Endothelial cell of umbilical vein (primary cell): ENCODE data around the gene RSBN1. TPM values are rescaled to one million over a fixed set of nuclear protein-coding genes. Genes with fewer than 3 reads are reported as not detected.

Experiments used
- BruUV-seq: library from RNA; stranded (reverse); fragments of 400-500 nt; replicated peaks from 2 replicates; lab custom pipeline; 2021; lab: Mats Ljungman, UMichigan
- CTCF ChIA-PET: fragments of 300-600, 350-600 bp; sonication (Branson Sonifier 250); formaldehyde crosslinking; loops from one replicate; lab custom pipeline; 2021; ENCODE audit warnings: antibody characterized with exemption, inconsistent platforms; lab: Charles Lee
- POLR2A ChIA-PET: fragments of 300-600, 350-600 bp; sonication (Branson Sonifier 250); formaldehyde crosslinking; loops from one replicate; lab custom pipeline; 2021; ENCODE audit warnings: antibody characterized with exemption, inconsistent platforms; lab: Charles Lee
- DNase-seq: peaks from one replicate; pipeline ENCODE4 v3.0.0-alpha.2; 2011; ENCODE audit warnings: low read depth, low spot score
- FAIRE-seq: peaks from 2 replicates; lab custom pipeline; 2011; peaks lifted over from hg19 to GRCh38; lab: Jason Lieb, UNC
- H2AFZ ChIP-seq: 2 replicates; pipeline ENCODE4 v1.6.0; 2012; ENCODE audit warnings: low read depth, low read length, control low read depth, inconsistent platforms
- H3K27ac ChIP-seq: 2 replicates; pipeline ENCODE4 v1.5.1; 2011; ENCODE audit warnings: low read depth, mild to moderate bottlenecking, control low read depth, low read length, moderate library complexity; ENCODE audit not compliant: insufficient read depth
- H3K27me3 ChIP-seq, 2 experiments: 2 replicates each; pipeline versions ENCODE4 v1.6.0 to v1.6.1; 2011; ENCODE audit warnings: low read length in 2 of 2, mixed read lengths in 1 of 2; ENCODE audit not compliant: control insufficient read depth in 2 of 2, insufficient read depth in 2 of 2
- H3K36me3 ChIP-seq, 2 experiments: 2 replicates in 1 of 2; 3 replicates in 1 of 2; pipeline ENCODE4 v1.5.1; 2011; ENCODE audit warnings: low read length in 2 of 2, mild to moderate bottlenecking in 1 of 2, moderate library complexity in 1 of 2; ENCODE audit not compliant: control insufficient read depth in 2 of 2, insufficient read depth in 2 of 2; ENCODE audit errors: extremely low read depth in 1 of 2
- H3K4me1 ChIP-seq: 3 replicates; pipeline ENCODE4 v1.5.1; 2011; ENCODE audit warnings: mild to moderate bottlenecking, low read length; ENCODE audit not compliant: control insufficient read depth, insufficient read depth; ENCODE audit errors: extremely low read depth
- H3K4me2 ChIP-seq: 2 replicates; pipeline ENCODE4 v1.6.1; 2011; ENCODE audit warnings: low read length, control low read depth, mixed read lengths; ENCODE audit not compliant: insufficient read depth
- H3K4me3 ChIP-seq, 3 experiments: fragments of 200-600 bp in 1 of 3; sonication (generic), shearing (Covaris generic) in 1 of 3; replicated peaks in 1 of 3; 2 replicates each; pipeline ENCODE4 v1.5.1; 2011 to 2016; ENCODE audit warnings: control low read depth in 3 of 3, low read length in 3 of 3, mild to moderate bottlenecking in 2 of 3, inconsistent platforms in 1 of 3, low read depth in 1 of 3, moderate library complexity in 1 of 3; ENCODE audit not compliant: insufficient read depth in 1 of 3
- H3K79me2 ChIP-seq: 2 replicates; pipeline ENCODE4 v1.6.0; 2012; ENCODE audit warnings: low read length, inconsistent platforms; ENCODE audit not compliant: control insufficient read depth, insufficient read depth
- H3K9ac ChIP-seq: replicated peaks from 2 replicates; pipeline ENCODE3; 2011; ENCODE audit warnings: low read length, control low read depth; ENCODE audit not compliant: insufficient read depth; ENCODE audit errors: extremely low read depth
- H3K9me1 ChIP-seq: replicated peaks from 3 replicates; pipeline ENCODE4 v1.6.0; 2011; ENCODE audit warnings: mild to moderate bottlenecking, low read length; ENCODE audit not compliant: control insufficient read depth, insufficient read depth; ENCODE audit errors: extremely low read depth
- H3K9me3 ChIP-seq: replicated peaks from 2 replicates; pipeline ENCODE4 v1.5.1; 2012; ENCODE audit warnings: low read length, inconsistent platforms; ENCODE audit not compliant: control insufficient read depth, insufficient read depth
- H4K20me1 ChIP-seq: replicated peaks from 2 replicates; pipeline ENCODE3; 2011; ENCODE audit warnings: mild to moderate bottlenecking, low read length; ENCODE audit not compliant: control insufficient read depth, insufficient read depth; ENCODE audit errors: extremely low read depth
- CTCF ChIP-seq, 2 donors: IDR thresholded peaks; 1 replicate in 1 of 2; 2 replicates in 1 of 2; pipeline ENCODE4 v1.5.1; 2011; ENCODE audit warnings: low read length in 2 of 2, mild to moderate bottlenecking in 2 of 2, moderate library complexity in 2 of 2, control low read depth in 1 of 2, inconsistent platforms in 1 of 2, low read depth in 1 of 2; ENCODE audit not compliant: insufficient read depth in 1 of 2; ENCODE audit errors: extremely low read depth in 1 of 2
- EZH2 ChIP-seq: IDR thresholded peaks from 2 replicates; pipeline ENCODE4 v1.6.1; 2012; ENCODE audit warnings: borderline replicate concordance, low read depth, mild to moderate bottlenecking, moderate library complexity, low read length, inconsistent platforms; ENCODE audit not compliant: severe bottlenecking
- FOS ChIP-seq: IDR thresholded peaks from 2 replicates; pipeline ENCODE4 v1.6.1; 2011; ENCODE audit warnings: mild to moderate bottlenecking, low read length, moderate library complexity, borderline replicate concordance; ENCODE audit not compliant: insufficient read depth
- GATA2 ChIP-seq: IDR thresholded peaks from 2 replicates; pipeline ENCODE4 v1.7.0; 2011; ENCODE audit warnings: low read depth, mild to moderate bottlenecking, moderate library complexity, mixed read lengths, low read length; ENCODE audit not compliant: insufficient read length, insufficient read depth
- JUN ChIP-seq: IDR thresholded peaks from 2 replicates; pipeline ENCODE4 v1.6.1; 2011; ENCODE audit warnings: borderline replicate concordance, low read depth; ENCODE audit not compliant: insufficient read length, insufficient read depth
- MAX ChIP-seq: IDR thresholded peaks from 2 replicates; pipeline ENCODE4 v1.6.1; 2011; ENCODE audit not compliant: insufficient read depth, insufficient read length
- MYC ChIP-seq: IDR thresholded peaks from one replicate; pipeline ENCODE4 v1.6.1; 2011; ENCODE audit warnings: mild to moderate bottlenecking, low read depth, low read length
- POLR2A ChIP-seq: IDR thresholded peaks from 2 replicates; pipeline ENCODE4 v1.6.1; 2012; ENCODE audit warnings: low read depth, mild to moderate bottlenecking, control low read depth, low read length
- POLR2AphosphoS5 ChIP-seq: IDR thresholded peaks from 2 replicates; pipeline ENCODE4 v1.6.1; 2012; ENCODE audit warnings: low read depth, mild to moderate bottlenecking, control low read depth, low read length, moderate library complexity; ENCODE audit not compliant: insufficient read depth
- dilution Hi-C: fragments of 300-500 bp; cut with MboI; formaldehyde crosslinking; loops from one replicate; pipeline ENCODE4 v1.15.0; 2019; ENCODE audit warnings: low sequenced_read_pairs; ENCODE audit not compliant: extremely low pct_ligation_motif_present
- intact Hi-C: fragments of 100-400 bp; cut with micrococcal nuclease; formaldehyde crosslinking; loops from one replicate; pipeline ENCODE4 v1.10.0; 2022
- polyA plus RNA-seq, 4 experiments: library from polyadenylated mRNA; depleted of rRNA in 3 of 4; stranded (reverse) in 3 of 4; unstranded in 1 of 4; fragments of >200 nt; gene quantifications; 2 replicates each; pipeline versions ENCODE4 v1.2.1 to v1.2.3, GENCODE V29; 2011 to 2012; ENCODE audit warnings: missing spikeins in 1 of 4
- total RNA-seq: library from RNA; stranded (reverse); gene quantifications from 2 replicates; pipeline ENCODE4 v1.2.3, GENCODE V29; 2021

The RSBN1 gene
- total and polyA plus RNA-seq, 2 donors (not counting 3 experiments of a cell fraction or from before 2014, with no cell fraction given) = 4.0 to 13.4 TPM

GRCh38 chr1:113857776-113858175, 45.5 kb upstream of the RSBN1 start:
- FAIRE-seq (no peak), DNase-seq (no peak)
- H4K20me1 ChIP-seq = no peaks in the 10 kb centered on the region
- H3K9me1 ChIP-seq = no peaks in the 10 kb centered on the region
- POLR2A ChIA-PET = no interaction called here
- dilution Hi-C loops = no loop called here
- no peak overlapping the region for H3K4me3 ChIP-seq
- BruUV-seq = no TSS peak
- H3K27ac ChIP-seq = no peak overlapping the region
- H3K4me2 ChIP-seq = no peak overlapping the region
- intact Hi-C loops = no loop called here
- TF ChIP-seq GATA2 = no peak
- no peak for TF ChIP-seq MAX
- no peak for TF ChIP-seq EZH2
- no peak for TF ChIP-seq MYC
- TF ChIP-seq POLR2A = no peak
- no peak for TF ChIP-seq POLR2AphosphoS5
- TF ChIP-seq CTCF (IDR thresholded peaks at IDR 0.05; ENCODE audit: extremely low read depth in 1 of 2, insufficient read depth in 1 of 2, low read depth in 1 of 2, low read length in 2 of 2) = no peak
- TF ChIP-seq JUN = no peak
- no peak for TF ChIP-seq FOS
- H3K79me2 ChIP-seq = no peaks in the 10 kb centered on the region
- no peak overlapping the region for H3K9ac ChIP-seq
- CTCF ChIA-PET = no interaction called here
- peaks cover 14% of the 10 kb centered on the region for H3K4me1 ChIP-seq
- H2AFZ ChIP-seq = no peak overlapping the region
- no peaks in the 10 kb centered on the region for H3K36me3 ChIP-seq
- H3K27me3 ChIP-seq = no peaks in the 10 kb centered on the region
- no peaks in the 10 kb centered on the region for H3K9me3 ChIP-seq
